Inflammatory macrophage treated with lipopolysaccharide for 1 hour (primary cell): ENCODE results near the gene LRRC58.
A peak's percentile ranks its signal among the peaks of the same experiment; 100 is the strongest.
"Not testable (repeated sequence)": the region's sequence is repeated elsewhere in the genome, so short reads cannot be mapped to it uniquely, and the experiment has no call there.

Experiments
- DNase-seq, 2 donors: peaks; one replicate each; pipeline ENCODE4 v3.0.0-alpha.2; 2020 to 2022

Gene LRRC58

DNA sequence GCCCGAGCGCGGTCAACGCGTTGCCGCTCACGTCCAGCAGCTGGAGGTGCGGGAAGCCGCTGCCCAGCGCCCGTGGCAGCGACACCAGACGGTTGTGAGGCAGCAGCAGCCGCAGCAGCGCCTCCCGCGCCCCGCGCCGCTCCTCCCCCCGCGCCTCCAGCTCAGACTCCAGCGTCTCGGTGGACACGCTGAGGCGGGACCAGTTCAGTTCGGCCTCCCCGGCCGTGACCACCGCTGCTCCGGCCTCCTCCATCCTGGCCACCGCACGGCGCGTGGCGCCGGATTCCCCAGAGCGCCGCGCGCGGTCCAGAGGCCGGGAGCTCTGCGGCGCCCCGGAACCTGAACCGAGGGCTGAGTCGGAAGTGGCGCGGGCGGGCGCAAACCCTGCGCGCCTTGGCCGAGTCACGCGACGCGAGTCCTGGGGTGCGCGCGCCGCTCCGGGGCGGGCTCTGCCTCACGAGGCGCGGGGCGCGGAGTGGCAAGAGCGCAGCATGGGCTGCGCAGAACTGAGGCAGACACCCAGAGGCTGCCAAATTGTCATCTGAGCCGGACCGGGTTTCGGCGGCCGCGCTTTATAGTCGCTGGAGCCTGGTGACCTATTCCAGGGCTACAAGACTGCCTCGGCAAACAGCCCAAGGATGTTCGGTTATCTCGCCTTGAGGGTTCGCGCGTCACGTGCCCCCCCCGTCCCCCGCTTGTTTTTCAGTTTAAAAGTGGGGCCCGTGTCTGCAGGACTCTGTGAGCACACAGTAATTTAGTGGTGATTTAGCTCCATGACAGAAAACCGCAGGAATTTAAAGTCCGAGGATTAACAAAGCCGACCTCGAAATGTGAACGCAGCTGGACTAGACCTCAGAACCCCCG, at the start of gene LRRC58:
Gene LRRC58 (minus strand): TSS at position 364 of the 864 bp plus-strand sequence. CDS start 111 bp downstream, at position 253.
- DNase-seq, result peak; percentile 85 to 93

DNA sequence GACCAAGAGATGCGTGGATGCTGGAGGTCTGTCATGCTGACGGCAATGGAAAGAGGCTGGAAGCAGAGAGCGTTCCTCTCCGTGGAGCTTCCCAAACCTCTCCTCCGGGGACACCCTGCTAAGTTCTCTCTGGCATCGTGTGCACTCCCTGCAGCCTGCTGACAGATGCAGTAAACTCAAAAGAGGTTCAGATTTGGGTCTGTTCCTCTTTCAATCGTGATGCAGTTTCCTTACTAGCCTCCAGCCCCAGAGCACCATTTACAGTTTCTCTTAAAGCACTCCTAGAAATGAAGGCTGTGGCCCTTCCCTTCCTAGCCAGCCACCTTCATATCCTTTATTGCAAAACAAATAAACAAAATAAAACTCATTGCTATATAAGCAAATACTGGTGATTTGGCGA, 47.3 kb upstream of the LRRC58 start:
- no peak for DNase-seq

DNA sequence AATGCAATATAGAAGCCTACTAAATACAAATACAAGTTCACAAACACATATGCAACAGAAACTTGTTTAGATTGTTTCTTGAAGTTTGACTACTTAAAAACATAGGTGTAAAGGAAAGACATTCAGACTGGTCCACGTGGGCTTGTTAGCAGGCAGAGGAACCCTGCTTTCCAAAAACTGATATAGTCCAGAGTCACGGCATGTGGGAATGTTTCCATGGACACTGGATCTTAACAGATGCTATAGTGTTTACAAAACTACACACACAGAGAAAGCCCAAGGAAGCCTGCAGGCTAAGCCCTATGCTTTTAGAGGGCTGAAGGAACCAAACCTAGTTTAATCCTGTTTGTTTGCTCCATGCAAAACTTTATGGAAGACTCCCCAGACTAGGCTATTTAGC, 45.2 kb upstream of the LRRC58 start:
- DNase-seq, result no peak

DNA sequence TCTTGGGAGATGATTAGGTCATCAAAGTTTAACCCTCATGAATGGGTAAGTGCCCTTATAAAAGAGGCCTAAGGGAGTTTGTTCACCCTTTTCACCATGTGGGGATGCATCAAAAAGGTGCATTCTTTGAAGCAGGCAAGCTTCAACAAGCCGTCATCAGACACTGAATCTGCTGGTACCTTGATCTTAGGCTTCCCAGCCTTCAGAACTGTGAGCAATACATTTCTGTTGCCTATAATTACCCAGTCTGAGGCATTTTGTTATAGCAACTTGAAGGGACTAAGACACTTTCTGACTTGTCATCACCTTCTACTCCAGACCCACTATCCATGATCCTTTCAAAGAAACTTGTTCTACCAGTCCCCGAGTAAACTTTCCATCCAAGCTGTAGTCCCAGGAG, 44.6 kb upstream of the LRRC58 start:
- no peak for DNase-seq

- no peak for DNase-seq
These were observed 44.1 kb upstream of the LRRC58 start for GRCh38 chr3:120393243-120393642.

DNA sequence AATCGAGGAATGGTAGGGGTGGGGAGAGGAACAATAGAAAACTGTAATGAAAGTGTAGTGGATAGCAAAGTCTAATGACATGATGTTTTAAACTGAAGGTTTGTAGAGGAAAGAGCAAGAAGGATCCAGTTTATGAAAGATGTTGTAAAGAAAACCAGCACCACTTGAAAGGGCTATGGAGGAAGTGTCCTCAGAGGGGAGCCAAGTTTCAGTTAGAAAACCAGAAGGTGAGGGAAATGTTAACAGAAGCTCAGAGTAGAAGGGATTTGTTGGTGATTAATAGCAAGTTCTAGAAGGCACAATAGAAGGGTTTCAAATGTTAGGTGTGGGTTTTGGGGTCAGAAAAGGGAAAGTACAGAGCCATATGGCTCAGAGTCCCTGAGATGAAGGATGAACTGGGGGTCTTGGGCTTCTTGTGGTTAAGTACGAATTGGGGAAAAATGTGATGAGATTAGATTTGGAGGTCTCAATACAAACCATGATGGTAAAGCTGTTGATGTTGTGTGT, 33.8 kb upstream of the LRRC58 start:
- no peak for DNase-seq

DNA sequence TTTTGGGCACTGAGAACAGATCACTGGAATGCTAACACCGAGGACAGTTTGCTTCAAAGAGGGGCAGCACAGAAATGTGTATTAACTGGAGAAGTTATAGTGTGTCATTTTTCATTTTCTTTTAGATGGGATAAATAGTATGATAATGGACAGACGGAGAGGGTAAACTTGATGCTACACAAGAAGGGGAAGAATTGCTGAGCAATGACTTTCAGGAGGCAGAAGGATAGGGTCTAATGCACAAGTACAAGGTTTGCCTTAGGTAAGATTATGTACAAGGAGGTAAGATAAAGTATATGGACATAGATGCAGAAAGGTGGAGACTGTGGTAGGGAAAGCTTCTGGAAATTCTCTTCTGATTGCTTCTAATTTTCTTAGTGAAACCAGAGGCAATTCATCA, 32.3 kb upstream of the LRRC58 start:
- no peak for DNase-seq

- DNase-seq, result not testable (repeated sequence)
These were observed 28.8 kb upstream of the LRRC58 start for GRCh38 chr3:120377948-120378347.

DNA sequence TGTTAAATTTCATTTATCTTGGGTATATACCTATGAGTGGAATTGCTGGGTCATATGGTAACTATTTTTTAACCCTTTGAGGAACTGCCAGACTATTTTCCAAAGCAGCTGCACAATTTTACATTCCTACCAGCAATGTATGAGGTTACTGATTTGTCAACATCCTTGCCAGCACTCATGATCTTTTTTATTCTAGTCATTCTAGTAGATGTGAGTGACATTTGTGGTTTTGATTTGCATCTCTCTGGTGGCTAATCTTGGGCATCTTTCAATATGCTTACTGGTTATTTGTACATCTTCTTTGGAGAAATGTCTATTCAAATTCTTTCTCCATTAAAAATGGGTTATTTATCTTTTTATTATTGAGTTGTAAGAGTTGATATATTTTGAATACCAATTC, 21.3 kb upstream of the LRRC58 start:
- DNase-seq, result no peak

DNA sequence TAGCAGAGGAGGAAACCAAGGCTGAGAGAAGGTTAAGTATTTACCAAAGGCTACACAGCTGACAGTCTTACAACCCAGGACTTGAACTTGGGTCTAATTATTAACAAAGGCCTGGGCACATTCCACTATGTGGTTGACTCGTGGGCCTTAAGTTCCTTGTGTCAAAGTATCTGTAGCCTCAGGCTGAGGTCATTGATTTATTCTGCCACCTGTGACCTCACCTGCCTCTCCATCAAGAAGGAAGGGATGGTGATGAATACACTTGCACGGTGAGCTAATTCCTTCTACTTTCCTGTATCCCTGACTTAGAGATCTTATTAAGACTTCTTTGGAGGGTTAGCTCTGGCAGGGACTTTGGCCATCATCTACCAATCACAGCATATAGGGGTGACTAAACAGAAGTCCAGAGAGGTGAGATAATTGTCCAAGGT, 19.9 kb upstream of the LRRC58 start:
- no peak for DNase-seq

- no peak for DNase-seq
These were observed 19.0 kb upstream of the LRRC58 start for GRCh38 chr3:120368172-120368571.

- DNase-seq, result no peak
These were observed 15.7 kb upstream of the LRRC58 start for GRCh38 chr3:120364821-120365220.

DNA sequence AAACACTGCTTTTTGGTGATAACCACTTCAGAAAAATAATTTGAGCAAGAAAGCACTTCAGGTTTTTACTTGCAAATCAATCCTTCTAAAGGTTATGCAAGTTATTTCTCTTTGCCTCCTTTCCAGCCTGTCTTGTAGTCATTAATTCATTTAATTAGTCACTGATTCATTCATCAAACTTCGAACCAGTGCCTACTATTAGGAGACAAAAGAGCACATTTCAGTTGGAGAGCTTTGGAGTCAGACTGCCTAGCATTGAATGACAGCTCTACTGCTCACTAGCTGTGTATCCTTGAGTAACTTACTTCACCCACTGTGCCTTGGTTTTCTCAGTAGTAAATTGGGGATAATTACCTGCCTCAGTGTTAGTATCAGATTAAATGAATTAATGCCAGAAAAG, 14.9 kb upstream of the LRRC58 start:
- DNase-seq, result no peak

DNA sequence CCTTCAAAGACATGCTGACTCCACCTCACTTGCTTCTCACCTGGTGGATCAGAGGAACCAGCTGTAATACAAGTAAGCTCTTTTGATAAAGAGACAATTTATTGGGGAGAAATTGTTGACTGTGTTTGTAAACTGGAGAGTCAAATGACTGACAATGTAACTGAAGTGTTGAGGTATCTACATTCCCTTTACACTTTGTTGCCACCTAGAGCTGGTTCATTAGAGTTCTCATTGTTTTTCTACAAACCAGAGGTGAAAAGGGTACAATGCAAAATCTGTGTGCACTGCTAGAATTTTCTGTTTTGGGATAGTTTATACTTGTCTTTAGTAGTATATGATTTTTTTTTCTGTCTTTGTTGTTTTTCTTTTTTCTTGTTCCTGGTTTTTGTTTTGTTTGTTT, 8.7 kb upstream of the LRRC58 start:
- no peak for DNase-seq

DNA sequence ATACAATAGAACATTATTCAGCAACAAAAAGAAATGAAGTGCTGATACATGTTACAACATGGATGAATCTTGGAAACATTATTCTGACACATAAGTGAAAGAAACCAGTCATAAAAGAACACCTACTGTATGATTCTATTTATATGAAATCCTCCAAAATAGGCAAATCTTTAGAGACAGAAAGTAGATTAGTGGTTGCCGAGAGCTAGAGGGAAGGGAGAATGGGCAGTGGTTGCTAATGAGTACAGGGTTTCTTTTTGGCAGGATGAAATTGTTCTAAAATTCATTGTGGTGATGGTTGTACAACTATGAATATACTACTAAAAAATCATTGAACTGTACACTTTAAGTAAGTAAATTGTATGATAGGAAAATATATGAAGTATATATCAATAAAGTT, 6.3 kb upstream of the LRRC58 start:
- DNase-seq, result no peak

DNA sequence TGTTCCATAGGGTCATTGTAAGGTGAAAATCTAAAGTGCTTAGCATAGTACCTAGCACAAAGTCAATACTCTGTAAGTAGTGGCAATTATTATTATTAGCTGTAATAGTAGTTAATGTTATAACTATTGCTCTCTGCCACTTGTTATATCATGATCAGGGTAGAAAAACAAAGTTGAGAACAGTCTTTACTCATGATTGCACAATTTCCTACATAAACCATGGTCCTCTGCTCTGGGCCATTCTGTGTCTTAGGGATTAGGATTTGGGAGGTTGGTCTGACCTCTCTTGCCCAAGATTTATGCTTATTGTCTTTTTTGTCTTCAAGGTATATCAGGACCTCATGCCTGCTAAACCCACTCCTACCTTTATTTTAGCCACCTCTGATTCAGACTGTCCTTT, 4.3 kb upstream of the LRRC58 start:
- DNase-seq, result no peak

DNA sequence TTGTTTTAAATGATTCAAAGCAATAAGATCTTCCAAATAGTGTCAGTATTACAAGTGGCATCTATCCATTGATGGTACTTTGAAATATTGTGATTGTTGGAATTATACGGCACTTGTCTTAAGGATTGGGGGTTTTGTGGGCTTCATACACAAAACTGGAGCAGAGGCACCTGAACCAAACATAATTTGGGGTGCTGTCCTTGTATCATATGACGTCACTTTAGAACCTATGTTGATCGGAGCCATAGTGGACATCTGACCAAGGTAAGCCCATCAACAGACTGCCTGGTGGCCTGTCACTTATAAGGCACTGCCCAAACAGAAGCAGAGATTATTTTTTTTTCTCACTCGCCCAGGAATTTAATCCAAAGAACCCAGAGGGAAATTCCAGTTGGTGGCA, 2.9 kb upstream of the LRRC58 start:
- no peak for DNase-seq

GRCh38 chr3:120350401-120350941, 1.3 kb upstream of the LRRC58 start:
- DNase-seq, result peak in 1 of 2 donors; percentile 14

DNA sequence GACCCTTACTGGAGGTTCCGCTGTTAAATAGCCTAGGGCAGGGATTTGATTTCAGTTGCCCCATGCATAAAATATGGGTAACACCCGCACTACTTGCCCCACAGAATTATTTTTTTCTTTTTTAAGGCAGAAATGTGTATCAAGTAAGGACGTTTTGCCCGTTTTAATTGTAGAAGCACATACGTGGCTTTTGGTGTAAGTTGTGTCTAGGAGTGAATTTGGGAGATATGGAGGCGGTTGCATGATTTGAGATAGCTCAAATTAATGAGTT, 636 bp upstream of the LRRC58 start:
- peak in 1 of 2 donors; percentile 7 for DNase-seq

DNA sequence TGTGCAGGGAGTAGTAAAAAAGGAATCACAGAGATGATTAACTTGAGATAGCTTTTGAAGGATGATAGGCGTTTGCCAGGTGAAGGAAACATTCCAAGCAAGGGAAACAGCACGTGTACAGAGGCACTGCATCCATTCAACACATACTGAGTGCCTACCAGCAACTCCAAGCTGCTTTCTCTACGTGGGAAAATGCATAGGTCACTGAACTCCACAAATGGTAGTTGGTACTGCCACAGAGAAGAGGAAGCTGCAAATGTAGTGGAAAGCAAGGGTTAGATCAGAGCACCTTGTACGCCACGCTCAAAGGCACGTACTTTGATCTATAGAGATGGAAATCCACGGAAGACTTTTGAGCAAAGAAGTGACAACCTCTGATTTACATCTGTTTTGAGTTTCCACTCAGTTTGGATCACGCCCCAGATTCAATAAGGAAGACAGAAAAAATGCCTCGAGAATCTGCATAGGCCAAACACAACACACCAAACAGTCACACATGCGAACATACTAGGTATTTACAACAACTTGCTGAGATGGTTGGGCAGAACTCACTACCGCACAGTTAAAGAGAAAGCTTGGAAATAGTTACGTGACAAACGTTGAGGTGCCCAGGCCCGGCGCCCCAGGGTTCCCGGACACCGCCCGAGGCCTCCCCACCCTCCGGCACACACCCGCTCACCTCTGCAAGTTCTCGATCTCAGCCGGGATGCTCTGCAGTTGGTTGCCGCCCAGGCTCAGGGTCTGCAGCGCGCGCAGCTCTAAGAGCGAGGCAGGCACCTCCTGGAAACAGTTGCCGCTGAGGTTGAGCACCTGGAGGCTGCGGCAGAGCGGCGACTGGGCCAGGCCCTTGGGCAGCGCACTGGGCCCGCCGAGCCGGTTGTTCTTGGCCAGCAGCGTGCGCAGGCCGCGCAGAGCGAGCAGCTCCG, 826 bp downstream of the LRRC58 start:
- DNase-seq, result peak; percentile 21 to 24

GRCh38 chr3:120344349-120344748, 4.8 kb downstream of the LRRC58 start:
- no peak for DNase-seq

DNA sequence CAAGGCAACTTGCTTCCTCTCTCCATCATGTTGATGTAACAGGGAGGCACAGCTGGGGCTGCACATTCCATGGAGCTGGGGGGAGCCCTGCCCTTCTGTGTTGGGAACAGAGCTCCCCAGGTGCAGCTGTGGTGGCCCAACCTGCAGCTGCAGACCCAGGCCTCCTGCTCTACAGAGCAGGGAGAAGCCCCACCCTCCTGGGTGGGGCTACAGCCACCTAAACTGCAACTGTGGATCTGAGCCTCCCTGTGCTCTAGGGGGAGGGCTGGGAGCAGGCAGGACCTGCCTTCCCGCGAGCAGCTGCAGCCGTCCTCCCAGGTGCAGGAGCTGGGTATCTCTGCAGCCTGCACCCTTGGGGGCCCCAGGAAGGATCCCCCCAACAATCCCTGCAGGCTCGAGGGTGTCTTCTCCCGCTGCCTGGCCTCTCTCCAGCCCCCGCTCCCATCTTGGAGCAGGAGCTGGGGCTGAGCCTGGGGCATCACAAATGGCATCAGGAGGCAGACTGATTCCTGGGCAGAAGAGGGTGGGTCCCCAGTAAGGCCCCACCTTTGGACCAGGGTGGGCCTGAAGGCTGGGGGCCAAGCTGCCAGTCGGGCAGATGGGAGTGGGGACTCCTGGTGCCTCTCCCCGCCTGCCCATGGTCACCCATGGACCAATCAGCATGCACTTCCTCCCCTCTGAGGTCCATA, 7.4 kb downstream of the LRRC58 start:
- DNase-seq, result no peak

- no peak for DNase-seq
These were observed 9.8 kb downstream of the LRRC58 start for GRCh38 chr3:120339362-120339761.
